ENCODE data around the gene GRK4.
"Not testable (repeated sequence)": the region's sequence is repeated elsewhere in the genome, so short reads cannot be mapped to it uniquely, and the experiment has no call there.

GRK4 gene

DNA sequence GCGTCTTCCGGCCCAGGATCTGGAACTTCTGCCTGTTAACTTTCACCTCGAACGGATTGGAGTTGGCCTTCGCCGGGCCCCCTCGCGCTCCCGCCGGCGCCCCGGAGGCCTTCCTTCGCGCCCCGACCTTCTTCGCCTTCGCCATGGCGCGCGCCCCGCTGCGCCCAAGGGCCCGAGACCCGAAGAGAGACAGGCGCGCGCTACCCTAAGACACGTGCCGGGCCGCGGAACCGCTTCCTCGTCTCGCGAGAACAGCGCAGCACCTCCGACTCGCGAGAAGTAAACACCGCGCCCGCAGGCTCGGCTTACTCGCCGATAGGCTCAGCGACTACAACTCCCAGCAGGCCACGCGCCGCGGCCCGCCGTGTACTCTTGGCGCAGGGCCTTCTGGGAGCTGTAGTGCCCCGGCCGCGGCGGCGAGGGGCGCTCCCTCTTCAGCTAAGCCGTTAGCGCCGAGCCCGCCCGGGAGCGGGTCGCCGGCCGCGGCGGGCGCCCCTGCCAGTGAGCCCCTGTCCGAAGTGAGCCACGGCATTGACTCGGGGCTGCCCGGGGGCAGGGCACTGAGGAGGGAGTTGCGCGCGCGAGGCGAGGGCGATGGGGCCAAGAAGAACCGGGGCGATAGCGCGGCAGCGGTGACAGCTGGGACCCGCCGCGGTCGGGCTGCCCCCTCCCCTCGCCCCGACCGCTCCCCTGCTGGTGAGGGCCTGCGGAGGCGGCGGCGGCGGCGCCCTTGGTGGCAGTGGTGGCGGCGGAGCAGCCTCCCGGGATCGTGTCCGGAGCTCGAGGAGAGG, at the start of gene GRK4, which contains the start of gene NOP14:
Gene GRK4 (plus strand): TSS at position 397 of the 791 bp plus-strand sequence. CDS start 500 bp downstream, outside the sequence.
Gene NOP14 (minus strand): TSS at position 232 of the 791 bp plus-strand sequence. CDS start 87 bp downstream, at position 145.
- DNase-seq, result peak; percentile 98

DNA sequence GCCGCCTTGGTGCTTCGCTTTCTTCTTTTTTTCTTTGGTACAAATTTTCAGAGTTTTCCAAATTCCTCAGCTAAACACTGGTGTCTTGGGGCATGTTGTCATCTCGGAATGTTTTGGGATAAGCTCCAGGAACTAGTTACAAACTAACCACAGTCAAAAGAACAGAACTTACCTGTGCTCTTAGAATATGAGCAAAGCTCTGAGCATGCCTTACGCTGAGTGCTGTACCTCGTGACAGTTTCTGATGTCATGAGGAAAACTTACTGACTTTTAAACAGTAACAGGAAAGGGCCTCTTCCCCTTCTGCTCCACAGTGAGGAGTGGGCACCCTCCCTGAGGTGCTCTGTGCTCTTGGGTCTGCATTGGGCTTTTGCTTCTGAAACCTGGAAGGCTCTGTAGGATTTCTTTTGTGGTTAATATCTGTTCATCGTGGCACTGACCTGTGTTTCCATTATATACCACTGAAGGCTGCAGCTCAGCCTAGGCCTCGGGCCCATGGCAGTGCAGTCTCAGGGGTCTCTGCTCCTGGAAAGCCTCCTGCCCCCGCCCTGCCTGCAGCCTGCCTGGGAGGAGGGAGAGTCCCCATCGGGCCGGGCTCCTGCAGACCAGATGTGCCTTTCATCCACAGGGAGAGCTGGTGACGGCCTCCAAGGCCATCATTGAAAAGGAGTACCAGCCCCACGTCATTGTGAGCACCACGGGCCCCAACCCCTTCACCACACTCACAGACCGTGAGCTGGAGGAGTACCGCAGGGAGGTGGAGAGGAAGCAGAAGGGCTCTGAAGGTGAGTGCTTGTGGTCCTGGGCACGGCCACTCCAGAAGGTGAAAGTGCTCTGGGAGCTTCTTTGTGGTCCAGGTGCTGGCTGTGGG, 48.9 kb upstream of the GRK4 start:
- no peak for DNase-seq

DNA sequence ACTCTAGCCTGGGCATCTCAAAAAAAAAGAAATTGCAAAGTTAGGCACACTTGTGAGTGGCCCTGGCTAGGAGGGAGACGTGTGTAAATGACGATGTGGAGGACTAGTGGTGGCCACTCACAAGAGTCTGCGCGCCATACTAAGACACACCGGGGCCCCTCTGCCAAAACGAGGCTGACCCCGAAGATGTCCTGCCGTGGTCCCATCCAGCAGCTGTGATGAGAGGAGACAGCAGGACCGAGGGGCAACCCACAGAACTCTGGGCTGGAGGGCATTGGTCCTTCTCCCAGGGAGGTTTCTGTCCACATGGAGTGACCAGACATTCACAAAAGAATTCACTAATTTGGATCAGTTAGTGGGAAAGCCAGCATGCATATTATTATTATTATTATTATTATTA, 47.6 kb upstream of the GRK4 start:
- no peak for DNase-seq

DNA sequence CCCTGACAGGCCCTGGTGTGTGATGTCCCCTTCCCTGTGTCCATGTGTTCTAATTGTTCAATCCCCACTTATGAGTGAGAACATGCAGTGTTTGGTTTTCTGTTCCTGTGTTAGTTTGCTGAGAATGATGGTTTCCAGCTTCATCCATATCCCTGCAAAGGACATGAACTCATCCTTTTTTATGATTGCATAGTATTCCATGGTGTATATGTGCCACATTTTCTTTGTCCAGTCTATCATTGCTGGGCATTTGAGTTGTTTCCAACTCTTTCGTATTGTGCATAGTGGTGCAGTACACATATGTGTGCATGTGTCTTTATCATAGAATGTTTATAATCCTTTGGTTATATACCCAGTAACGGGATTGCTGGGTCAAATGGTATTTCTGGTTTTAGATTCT, 46.7 kb upstream of the GRK4 start:
- DNase-seq, result not testable (repeated sequence)

DNA sequence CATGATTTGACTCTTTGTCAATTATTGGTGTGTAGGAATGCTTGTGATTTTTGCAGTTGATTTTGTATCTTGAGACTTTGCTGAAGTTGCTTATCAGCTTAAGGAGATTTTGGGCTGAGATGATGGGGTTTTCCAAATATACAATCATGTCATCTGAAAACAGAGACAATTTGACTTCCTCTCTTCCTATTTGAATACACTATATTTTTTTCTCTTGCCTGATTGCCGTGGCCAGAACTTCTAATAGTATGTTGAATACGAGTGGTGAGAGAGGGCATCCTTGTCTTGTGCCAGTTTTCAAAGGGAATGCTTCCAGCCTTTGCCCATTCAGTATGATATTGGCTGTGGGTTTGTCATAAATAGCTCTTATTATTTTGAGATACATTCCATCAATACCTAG, 45.1 kb upstream of the GRK4 start:
- DNase-seq, result not testable (repeated sequence)

DNA sequence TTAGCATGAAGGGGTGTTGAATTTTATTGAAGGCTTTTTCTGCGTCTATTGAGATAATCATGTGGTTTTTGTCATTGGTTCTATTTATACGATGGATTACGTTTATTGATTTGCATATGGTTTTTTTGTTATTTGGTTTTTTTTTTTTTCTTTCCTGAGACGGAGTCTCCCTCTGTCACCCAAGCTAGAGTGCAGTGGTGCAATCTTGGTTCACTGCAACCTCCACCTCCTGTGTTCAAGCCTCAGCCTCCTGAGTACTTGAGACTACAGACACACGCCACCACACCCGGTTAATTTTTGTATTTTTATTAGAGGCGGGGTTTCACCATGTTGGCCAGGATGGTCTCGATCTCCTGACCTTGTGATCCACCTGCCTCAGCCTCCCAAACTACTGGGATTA, 44.7 kb upstream of the GRK4 start:
- not testable (repeated sequence) for DNase-seq

DNA sequence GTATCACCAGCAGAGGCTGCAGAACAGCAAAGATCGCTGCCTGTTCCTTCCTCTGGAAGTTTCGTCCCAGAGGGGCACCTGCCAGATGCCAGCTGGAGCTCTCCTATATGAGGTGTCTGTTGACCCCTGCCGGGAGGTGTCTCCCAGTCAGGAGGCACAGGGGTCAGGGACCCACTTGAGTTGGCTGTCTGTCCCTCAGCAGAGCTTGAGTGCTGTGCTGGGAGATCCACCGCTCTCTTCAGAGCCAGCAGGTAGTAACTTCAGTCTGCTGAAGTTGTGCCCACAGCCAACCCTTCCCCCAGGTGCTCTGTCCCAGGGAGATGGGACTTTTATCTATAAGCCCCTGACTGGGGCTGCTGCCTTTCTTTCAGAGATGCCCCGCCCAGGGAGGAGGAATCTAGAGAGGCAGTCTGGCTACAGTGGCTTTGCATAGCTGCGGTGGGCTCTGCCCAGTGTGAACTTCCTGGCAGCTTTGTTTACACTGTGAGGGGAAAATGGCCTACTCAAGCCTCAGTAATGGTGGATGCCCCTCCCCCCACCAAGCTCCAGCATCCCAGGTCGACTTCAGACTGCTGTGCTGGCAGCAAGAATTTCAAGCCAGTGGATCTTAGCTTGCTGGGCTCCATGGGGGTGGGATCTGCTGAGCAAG, 40.8 kb upstream of the GRK4 start:
- DNase-seq, result not testable (repeated sequence)

DNA sequence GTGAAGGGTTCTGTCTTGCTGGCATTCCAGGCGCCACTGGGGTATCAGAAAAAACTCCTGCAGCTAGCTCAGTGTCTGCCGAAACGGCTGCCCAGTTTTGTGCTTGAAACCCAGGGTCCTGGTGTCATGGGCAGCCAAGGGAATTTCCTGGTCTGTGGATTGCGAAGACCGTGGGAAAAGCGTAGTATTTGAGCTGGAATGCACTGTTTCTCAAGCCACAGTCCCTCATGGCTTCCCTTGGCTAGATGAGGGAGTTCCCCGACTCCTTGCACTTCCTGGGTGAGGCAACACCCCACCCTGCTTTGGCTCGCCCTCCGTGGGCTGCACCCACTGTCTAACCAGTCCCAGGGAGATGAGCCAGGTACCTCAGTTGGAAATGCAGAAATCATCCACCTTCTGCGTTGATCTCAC, 40.2 kb upstream of the GRK4 start:
- DNase-seq, result no peak

DNA sequence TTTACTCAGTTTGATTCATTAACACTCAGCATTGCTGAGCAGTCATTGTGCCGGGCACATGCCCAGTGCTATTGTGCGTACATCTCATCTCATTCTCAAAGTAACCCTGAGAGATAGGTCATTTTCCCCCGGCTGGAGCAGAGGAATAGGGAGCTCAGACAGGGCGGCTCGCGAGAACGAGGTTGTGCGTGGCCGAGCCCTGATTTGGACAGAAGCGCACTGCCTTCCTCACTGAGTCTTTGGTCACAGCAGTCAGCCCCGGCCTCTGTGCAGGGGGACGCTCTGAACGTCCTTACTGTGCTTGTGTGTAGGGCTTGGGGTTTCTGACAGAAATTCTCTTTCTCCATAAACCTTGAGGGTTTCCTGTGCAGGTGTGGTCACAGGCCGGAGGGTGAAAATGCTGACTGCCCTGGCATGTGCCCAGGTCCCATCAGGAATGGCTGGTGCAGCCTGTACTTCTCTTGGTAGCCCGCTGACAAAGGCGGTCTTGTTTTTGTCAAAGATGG, 39.6 kb upstream of the GRK4 start:
- peak; percentile 30 for DNase-seq

DNA sequence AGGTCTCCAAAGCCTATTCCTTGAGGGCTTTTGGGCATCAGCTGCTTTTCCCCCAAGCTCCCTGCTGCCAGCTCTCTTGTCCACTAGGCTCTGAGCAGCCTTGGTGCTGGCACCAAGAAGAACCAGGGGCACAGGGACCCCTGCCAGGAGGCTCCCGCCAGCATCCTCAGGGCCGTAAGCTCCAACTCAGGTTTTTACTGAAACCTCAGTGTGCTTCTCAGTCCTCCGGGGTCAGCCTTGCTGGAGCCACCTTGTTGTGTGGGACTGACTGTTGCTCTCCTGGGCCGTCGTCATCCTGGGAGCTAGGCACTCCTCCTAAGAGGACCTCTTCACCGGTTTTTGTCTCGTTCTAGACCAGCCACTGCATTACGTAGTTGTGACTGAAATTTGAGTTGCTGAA, 39.1 kb upstream of the GRK4 start:
- DNase-seq, result no peak

DNA sequence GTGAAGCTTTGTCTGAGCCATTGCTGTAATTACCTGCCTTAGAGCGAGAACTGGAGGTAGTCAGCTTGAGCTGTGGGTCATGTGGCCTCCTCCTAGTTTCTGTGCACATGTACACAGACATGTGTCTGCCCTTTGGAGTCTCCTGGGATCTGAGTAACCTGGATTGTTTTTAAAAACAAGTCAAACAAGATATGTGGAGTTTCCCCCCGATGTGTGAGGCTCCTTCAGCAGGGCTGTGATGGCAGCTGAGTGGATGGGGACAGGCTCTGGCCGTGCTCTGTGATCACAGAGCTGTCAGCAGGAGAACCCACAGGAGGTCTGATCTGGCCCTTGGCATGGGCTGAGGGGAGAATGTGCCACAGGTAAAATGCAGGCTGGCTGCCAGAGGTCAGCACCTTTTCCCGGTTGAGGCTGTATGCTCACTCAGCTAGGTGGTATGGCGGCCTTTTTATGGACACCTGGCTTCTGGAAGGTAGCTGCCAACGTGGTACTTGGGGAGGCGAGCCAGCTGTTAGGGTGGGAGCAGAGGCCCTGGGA, 38.5 kb upstream of the GRK4 start:
- no peak for DNase-seq

DNA sequence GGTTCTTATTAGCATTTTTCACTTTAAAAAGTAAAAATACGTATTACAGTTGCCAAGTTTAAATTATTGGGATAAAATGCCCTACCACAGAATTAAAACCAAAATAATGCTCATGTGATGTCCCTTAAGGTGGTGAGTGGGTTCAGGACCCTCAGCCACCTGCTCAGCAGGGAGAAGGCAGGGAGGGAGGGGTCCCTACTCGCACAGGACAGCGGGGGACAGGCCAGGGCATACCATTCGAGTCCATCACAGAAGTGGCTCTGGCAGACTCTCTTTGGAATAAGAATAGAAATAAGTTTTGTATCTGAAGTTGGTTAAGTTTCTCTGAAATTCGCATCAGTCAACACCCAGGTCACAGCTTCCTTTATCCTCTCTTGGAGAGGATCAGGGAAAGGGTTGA, 37.9 kb upstream of the GRK4 start:
- DNase-seq, result no peak

DNA sequence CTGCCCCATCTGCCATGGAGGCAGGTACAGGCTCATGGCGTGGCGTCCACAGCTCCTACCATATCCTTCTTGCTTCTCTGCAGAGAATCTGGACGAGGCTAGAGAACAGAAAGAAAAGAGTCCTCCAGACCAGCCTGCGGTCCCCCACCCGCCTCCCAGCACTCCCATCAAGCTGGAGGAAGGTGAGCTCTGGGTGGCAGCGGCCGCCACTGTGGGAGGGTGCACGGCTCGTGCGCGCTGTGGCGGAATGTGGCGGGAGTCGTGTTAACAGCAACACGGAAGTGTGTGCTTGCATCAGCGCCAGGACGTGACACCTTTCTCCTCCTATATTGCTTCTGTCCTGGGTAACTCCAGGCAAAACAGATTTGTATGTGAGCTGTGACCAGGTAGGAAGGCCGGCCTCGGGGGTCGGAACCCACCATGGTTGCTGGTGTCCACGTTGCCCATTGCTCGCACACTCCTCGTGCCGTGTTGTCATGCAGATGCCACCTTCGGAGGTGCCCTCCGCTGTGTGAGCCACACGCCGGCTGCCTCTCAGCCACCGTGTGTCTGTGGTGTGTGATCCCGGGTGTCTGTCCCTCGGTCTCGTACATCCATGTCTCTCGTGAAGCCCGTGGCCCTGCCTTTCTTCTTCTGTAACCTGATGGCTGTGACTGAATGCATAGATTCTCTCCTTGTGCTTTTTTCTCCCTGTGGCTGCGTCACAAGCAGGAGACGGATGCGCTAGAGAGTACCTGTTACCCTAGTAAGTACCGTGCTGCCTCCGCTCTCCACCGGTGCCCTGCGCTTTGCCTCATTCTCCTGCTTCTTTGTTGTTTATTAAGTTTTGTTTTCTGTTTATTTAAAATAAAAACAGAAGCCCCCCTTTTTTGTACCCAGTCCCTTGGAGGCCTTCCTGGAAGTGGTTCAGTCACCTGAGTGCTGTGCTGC, 37.2 kb upstream of the GRK4 start:
- DNase-seq, result no peak

DNA sequence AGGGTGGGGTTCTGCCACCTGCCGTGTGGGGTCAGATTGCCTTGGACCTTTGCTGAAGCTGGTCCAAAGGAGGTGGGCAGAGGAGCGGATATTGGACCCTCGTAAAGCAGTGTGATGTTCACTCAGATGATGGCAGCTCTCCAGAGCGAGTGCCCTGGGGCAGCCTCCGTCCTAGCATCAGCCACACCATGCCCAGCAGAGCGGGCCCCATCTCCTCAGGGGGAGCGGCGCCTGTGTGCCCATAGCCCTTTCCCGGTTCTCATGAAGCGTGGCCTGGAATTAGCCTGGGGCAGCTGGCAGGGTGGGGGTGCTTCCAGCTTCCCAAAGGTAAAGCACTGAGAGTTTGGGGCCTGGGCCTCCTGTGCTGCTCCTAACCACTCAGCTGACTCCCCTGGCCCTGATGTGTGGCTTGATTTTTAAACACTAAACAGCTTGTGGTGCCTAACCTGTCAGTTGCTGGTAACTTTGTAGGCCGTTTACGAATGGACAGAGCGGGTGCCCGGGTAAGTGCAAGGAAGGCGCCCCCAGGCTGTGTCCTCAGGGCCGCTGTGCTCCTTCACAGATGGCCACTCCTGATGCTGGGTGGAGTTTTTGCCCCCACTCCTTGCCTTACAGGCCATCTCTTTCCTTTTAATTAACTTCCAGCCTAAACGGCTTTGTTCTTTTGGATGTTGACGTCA, 36.2 kb upstream of the GRK4 start:
- DNase-seq, result no peak

DNA sequence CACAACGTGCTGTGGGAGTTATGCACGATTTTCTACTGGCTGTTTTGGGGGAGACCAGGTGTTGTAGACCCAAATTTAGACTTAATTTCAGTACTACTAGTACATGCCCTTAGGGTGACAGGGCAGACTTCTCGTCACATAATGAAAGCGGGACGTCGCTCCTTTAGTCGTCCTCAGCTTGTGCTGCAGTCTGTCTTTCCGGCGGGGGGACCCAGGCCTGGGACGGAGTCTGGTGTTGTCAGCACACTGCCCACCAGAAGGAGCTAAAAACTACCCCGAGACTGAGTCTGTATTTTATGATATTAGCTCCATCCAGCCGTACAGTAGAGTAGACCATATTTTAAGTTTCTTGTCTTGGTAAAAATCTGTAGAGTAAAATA, 35.7 kb upstream of the GRK4 start:
- no peak for DNase-seq

DNA sequence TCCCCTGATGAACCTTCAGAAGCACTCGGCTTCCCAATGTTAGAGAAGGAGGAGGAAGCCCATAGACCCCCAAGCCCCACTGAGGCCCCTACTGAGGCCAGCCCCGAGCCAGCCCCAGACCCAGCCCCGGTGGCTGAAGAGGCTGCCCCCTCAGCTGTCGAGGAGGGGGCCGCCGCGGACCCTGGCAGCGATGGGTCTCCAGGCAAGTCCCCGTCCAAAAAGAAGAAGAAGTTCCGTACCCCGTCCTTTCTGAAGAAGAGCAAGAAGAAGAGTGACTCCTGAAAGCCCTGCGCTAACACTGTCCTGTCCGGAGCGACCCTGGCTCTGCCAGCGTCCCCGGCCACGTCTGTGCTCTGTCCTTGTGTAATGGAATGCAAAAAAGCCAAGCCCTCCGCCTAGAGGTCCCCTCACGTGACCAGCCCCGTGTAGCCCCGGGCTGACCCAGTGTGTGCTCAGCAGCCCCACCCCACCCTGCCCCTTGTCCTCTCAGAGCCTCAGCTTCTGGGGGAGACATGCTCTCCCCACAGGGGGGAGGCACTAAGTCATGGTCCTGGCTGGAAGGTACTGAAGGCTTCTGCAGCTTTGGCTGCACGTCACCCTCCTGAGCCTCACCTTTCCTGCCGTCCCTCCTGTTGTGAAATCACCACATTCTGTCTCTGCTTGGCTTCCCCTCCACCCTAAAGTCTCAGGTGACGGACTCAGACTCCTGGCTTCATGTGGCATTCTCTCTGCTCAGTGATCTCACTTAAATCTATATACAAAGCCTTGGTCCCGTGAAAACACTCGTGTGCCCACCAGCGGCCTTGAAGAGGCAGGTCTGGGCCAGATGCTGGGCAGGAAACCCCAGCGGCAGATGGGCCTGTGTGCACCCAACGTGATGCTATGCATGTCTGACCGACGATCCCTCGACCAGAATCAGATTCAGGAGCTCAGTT, 34.9 kb upstream of the GRK4 start:
- DNase-seq, result no peak

DNA sequence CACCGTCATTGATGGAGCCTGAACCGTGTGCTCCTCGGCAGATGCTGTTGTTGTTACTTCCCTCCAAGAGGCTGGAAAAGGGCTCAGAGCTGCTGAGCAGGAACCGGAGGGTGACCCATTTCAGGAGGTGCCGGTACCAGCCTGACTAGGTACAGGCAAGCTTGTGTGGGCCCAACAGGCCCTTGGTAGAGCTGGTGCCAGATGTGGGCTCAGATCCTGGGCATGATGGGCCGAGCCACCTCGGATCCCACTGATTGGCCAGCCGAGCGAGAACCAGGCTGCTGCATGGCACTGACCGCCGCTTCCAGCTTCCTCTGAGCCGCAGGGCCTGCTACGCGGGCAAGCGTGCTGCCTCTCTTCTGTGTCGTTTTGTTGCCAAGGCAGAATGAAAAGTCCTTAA, 33.9 kb upstream of the GRK4 start:
- DNase-seq, result no peak

DNA sequence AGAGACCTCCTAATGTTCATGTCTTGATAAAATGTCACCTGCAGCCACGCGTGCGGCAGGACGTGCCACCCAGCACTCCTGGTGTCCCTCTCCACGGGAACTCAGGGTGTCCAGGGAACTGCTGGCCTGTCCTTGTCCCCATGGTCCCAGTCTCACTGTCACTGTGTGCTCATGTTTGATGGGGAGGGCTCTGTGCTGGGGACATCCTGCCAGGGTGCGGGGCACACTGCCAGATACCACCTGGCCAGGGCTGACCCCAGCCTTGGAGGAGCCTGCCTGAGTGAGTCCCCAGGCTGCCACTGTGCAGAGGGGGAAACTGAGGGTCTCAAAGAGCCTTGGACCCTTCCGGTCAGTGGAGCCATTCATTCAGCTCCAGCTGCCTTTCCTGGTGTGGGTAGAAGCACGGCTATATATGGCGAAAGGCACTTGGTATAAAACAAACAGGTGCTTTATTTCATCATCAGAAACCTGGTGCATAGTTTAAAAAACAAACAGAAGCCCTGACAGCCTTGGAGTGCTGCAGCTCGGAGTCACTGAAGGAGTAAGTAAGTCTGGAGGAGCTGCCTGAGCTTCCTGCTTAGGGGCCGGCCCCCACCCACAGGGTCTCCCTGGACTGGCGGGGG, 33.1 kb upstream of the GRK4 start:
- DNase-seq, result no peak

DNA sequence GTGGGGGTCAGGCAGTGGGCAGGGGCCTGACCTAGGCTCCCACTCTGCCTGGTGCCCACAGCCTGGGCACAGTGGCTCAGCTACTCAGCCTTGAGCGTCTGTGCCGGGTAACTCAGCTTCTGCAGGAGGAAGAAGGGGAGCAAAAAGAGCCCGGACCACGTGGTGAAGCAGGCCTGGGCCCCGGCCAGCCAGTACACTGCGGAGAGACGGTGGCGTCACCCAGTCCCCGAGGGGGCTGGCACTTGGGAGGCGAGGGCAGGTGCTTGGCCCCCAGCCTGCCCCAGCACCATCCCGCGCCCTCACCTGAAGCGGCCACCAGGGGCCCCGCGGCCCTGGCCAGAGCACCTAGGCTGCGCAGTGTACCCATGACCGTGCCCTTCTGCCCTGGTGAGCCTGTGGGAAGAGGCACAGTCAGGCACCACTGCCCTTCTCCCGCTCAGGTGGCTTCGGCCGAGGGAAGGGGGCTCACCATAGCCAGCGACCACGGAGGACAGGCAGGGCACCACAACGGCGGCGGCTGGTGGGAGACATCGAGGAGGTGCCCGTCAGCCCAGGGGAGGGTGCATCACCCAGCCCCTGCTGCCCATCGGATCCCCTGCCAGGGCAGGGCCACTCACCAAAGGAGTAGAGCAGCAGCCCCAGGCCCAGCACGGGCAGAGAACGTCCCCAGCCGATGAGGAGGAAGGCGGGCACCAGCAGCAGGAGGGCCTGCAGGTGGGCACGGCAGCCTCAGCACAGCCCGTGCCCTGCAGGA, 32.4 kb upstream of the GRK4 start:
- DNase-seq, result peak; percentile 37

Data from midbrain (tissue), 1 donor.